Measurements from ENCODE around the gene NFYB.

The NFYB gene

DNA sequence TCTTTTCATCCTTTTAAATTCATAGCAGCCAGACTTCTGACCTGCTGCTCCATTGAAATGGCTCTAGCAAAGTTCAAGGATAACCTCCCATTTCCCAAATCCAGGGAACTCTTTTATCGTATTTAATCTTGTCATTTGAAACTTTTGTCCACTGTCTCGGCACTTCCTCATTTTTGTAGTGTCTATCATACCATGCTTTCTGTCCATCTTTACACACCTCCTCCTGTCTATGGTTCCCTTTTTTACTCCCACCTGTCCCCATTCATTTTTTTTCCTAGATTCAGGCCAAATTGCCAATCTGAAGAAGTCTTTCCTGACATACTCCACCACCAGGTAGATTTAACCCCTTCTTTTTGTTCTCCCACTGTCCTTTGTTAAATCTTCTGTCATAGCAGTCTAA lies 31.0 kb downstream of the NFYB start:
- Mint-ChIP-seq H3K36me3 (peaks cover 2% of the 10 kb centered on the region), H3K4me1 (peaks cover 18% of the 10 kb centered on the region), H3K27ac (no peak overlapping the region), H3K27me3 (no peaks in the 10 kb centered on the region), H3K9me3 (no peaks in the 10 kb centered on the region), H3K4me3 (no peak overlapping the region)

DNA sequence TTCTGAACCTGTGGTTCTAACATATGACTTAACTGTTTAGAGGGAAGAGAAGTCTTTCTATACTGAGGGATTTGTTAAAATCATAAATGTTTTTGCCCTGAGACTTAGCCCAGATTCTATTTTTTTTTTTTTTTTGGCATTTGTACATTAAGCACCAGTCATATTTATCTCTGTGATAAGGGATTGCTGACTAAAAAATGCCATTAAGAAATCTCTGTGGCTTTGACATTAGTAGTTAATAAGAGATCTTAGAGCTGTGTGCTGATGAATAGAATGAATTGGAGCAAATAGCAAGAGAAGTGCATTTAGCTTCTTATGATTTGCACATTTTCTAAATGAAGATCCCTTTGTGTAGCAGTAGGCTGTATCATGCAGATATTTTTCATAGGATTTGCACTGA lies 32.5 kb downstream of the NFYB start:
- Mint-ChIP-seq H3K9me3 (no peaks in the 10 kb centered on the region), H3K27me3 (no peaks in the 10 kb centered on the region), H3K27ac (no peak overlapping the region), H3K36me3 (peaks cover 3% of the 10 kb centered on the region), H3K4me1 (peaks cover 18% of the 10 kb centered on the region), H3K4me3 (no peak overlapping the region)

DNA sequence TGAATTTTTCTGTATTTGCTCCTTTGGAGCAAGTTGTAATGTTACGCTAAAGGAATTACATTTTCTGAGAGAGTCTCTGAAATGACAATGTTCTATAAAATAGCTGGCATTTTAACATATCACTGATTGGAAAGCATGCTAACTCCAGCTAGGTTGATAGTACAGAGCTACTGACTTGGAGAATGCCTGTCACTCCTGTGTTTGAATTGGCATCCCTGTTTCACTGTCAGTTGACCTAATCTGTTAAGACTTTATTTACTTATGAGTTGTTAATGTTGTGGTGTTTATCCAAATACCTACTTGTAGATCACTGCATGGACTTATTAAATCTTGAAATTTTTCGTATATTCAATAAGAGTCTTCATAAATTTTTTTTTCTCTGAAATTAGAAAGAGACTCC lies 40.1 kb downstream of the NFYB start:
- Mint-ChIP-seq H3K27ac (no peak overlapping the region), H3K36me3 (peaks cover 6% of the 10 kb centered on the region), H3K4me3 (no peak overlapping the region), H3K9me3 (no peaks in the 10 kb centered on the region), H3K4me1 (no peaks in the 10 kb centered on the region), H3K27me3 (no peaks in the 10 kb centered on the region)

DNA sequence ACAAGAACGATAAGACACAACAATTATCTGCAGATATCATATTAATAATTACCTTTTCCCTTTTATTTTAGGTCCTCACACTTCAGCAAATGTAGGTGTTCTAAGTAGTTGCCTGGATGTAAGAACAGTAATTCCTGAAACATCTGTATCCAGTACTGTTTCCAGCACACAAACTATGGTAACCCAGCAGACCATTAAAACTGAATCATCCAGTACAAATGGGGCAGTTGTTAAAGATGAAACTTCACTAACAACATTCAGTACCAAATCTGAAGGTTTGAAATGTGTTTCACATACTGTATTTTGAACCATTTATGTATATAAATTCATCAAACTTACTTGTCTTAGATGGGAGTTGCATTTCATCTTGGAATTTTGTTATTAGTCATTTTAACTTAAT lies 42.7 kb downstream of the NFYB start:
- H3K4me3 Mint-ChIP-seq = no peak overlapping the region
- H3K27ac Mint-ChIP-seq = no peak overlapping the region
- peaks cover 6% of the 10 kb centered on the region for H3K36me3 Mint-ChIP-seq
- no peaks in the 10 kb centered on the region for H3K9me3 Mint-ChIP-seq
- H3K4me1 Mint-ChIP-seq = no peaks in the 10 kb centered on the region
- no peaks in the 10 kb centered on the region for H3K27me3 Mint-ChIP-seq

DNA sequence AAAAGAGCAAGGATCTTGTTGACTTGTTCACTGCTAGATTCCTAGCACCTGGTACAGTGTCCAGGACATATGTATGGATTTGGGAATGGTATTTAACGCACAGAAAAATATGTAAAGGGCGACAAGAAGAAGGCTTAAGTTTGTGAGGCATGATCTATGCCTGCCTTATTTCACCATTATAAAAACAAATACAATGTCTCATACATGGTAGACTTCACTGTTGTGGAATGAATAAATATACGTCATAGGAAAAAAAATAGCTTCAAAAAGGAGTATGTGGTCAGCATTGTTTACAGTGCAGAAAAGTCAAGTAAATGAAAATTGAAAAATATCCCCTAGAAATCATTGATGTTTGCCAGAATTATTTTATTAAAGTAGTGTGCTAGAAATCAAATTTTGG lies 43.7 kb downstream of the NFYB start:
- peaks cover 11% of the 10 kb centered on the region for H3K36me3 Mint-ChIP-seq
- H3K9me3 Mint-ChIP-seq = no peaks in the 10 kb centered on the region
- no peak overlapping the region for H3K27ac Mint-ChIP-seq
- no peak overlapping the region for H3K4me3 Mint-ChIP-seq
- H3K27me3 Mint-ChIP-seq = no peaks in the 10 kb centered on the region
- H3K4me1 Mint-ChIP-seq = no peaks in the 10 kb centered on the region

DNA sequence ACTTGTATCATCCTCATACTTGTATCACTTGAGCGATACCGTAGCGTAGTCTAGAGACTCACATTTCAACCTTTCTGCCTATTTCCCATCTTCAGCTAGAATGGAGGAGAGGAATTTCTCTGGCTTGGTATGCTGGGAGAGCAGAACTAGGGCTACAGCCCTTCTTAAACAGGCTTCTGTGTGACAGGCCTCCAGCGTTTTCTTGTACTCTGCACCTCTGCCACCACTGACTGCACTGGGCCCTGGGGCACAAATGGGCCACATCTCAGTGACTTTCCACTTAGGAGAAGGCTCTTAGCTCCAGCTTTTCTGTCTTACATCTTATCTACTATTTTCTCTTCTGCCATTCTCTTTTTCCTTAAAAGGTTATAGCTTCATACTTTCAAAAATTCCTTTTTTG lies 46.9 kb downstream of the NFYB start:
- H3K4me3 Mint-ChIP-seq = no peak overlapping the region
- no peaks in the 10 kb centered on the region for H3K27me3 Mint-ChIP-seq
- no peaks in the 10 kb centered on the region for H3K4me1 Mint-ChIP-seq
- peaks cover 12% of the 10 kb centered on the region for H3K36me3 Mint-ChIP-seq
- H3K27ac Mint-ChIP-seq = no peak overlapping the region
- no peaks in the 10 kb centered on the region for H3K9me3 Mint-ChIP-seq

DNA sequence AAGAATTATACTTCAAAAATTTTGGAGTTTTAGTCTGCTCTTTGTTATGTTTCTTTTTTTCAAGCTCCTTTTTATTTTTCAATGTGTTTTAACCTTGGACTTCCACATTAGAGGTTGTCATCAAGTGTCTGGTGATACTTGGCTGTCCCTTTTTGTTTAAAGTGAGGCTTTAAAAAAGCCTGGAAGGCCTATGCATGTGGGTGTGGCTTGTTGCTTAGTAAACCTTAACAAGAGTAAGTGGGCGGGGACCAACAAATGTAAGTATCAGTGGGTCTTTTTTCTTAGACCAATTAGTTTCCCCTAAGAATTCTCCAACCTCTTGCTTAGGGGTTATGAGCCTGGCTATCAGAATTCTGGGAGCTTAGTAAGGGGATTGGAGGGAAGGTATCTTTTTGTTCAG lies 47.3 kb downstream of the NFYB start:
- Mint-ChIP-seq H3K9me3 (no peaks in the 10 kb centered on the region), H3K36me3 (peaks cover 12% of the 10 kb centered on the region), H3K27me3 (no peaks in the 10 kb centered on the region), H3K4me3 (no peak overlapping the region), H3K4me1 (no peaks in the 10 kb centered on the region), H3K27ac (no peak overlapping the region)

DNA sequence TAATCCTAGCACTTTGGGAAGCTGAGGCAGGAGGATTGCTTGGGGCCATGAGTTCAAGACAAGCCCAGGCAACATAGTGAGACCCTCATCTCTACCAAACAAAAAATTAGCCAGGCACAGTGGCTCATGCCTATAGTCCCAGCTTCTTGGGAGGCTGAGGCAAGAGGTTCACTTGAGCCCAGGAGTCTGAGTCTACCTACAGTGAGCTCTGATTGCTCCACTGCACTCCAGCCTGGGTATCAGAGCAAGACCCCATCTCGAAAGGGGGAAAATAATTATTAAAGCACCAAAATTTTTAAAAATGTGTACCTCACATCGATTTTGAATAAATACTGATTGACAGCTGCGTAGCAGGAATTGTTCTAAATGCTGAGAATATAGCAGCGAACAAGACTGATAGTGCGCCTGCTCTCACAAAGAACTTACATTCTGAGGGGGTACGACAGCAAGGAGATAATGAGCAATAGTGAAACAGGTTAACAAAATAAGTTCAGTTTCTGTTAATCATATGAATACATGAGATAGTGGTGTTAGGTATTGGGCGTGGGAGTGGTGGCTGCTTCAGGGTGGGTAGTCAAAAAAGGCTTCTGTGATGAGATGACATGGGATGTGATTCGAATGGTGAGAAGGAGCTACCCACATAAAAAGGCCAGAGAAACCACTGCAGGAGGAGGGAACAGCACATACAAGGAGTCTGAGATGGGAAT lies 54.1 kb downstream of the NFYB start:
- Mint-ChIP-seq H3K4me3 (no peak overlapping the region), H3K4me1 (peaks cover 19% of the 10 kb centered on the region), H3K9me3 (no peaks in the 10 kb centered on the region), H3K27me3 (no peaks in the 10 kb centered on the region), H3K36me3 (peaks cover 19% of the 10 kb centered on the region), H3K27ac (no peak overlapping the region)

DNA sequence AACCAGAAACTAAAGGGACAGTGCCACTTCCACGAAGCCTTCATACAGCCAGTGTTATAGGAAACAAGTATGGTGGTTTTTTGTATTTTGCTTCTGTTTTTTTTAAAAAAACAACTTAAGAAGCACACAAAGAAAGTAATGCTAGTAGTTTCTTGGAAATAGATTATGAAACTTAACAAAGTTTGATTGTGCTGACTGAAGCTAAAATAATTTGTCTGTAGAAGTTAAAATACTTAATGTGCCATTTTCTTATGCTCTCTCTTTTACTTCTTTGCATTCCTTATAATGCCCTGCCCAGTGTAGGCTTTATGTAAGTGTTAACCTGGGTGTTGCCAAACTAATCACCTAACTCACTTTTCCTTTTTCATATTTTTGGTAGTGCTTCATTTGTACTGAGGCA lies 57.2 kb downstream of the NFYB start:
- Mint-ChIP-seq H3K4me1 (peaks cover 31% of the 10 kb centered on the region), H3K27ac (no peak overlapping the region), H3K4me3 (no peak overlapping the region), H3K9me3 (no peaks in the 10 kb centered on the region), H3K27me3 (no peaks in the 10 kb centered on the region), H3K36me3 (peaks cover 25% of the 10 kb centered on the region)

DNA sequence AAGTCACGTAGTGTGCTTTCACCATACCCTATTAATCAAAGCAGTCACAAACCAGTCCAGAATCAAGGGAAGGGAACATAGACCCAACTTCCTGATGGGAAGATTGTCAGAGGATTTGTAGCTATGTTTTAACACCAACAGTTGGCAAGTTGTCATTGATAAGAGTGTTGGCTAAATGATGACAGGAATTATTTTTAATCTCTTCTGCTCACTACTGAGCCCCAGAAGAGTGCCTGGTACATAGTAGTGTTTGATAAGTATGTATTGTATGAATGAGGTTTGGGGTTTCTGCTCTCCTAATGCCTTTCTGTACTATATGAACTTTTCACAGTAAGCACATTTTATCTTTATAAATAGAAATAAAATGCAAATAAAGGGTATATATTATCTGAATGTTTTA lies 59.0 kb downstream of the NFYB start:
- Mint-ChIP-seq H3K36me3 (peaks cover 21% of the 10 kb centered on the region), H3K9me3 (no peaks in the 10 kb centered on the region), H3K27ac (no peak overlapping the region), H3K4me3 (no peak overlapping the region), H3K4me1 (peaks cover 29% of the 10 kb centered on the region), H3K27me3 (no peaks in the 10 kb centered on the region)

DNA sequence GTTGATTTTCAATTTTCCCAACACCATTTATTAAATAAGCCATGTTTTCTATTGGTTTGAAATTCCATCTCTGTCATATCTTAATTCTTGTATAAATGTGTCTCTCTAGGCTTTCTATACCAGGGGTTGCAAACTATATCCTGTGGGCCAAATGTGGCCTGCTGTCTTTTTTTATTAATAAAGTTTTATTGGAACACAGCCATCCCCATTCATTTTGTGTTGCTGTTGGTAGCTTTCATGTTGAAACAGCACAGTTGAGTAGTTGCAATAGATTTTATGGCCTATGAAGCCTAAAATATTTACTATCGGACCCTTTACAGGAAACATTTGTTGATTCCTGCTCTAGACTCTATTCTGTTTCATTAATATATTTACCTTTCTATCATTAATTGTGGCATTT lies 64.3 kb downstream of the NFYB start:
- Mint-ChIP-seq H3K27ac (no peak overlapping the region), H3K27me3 (no peaks in the 10 kb centered on the region), H3K4me1 (peaks cover 25% of the 10 kb centered on the region), H3K36me3 (peaks cover 15% of the 10 kb centered on the region), H3K9me3 (no peaks in the 10 kb centered on the region), H3K4me3 (no peak overlapping the region)

DNA sequence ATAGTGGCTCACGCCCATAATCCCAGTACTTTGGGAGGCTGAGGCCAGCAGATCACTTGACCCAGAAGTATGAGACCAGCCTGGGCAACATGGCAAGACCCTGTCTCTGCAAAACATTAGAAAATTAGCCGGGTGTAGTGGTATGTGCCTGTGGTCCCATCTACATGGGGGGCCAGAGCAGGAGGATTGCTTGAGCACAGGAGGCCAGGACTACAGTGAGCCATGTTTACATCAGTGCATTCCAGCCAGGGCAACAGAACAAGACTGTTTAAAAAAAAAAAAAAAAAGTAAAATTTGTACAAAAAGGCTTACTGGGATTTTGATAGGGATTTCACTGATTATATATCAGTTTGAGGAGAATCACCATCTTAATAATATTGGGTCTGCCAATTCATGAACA lies 65.9 kb downstream of the NFYB start:
- Mint-ChIP-seq H3K27ac (no peak overlapping the region), H3K27me3 (no peaks in the 10 kb centered on the region), H3K4me1 (peaks cover 32% of the 10 kb centered on the region), H3K36me3 (peaks cover 16% of the 10 kb centered on the region), H3K9me3 (no peaks in the 10 kb centered on the region), H3K4me3 (no peak overlapping the region)

Data from activated naive CD4-positive, alpha-beta T cell treated with anti-CD3 and anti-CD28 coated beads, Interleukin-2, amount 50 U/mL, for 24 hours (primary cell).